ENCODE measurements around the gene KCNJ15.

The KCNJ15 gene

GRCh38 chr21:38325731-38326420 is 69.1 kb downstream of the KCNJ15 start:
- no peak for DNase-seq (ENCODE audit: low read depth, low spot score)

DNA sequence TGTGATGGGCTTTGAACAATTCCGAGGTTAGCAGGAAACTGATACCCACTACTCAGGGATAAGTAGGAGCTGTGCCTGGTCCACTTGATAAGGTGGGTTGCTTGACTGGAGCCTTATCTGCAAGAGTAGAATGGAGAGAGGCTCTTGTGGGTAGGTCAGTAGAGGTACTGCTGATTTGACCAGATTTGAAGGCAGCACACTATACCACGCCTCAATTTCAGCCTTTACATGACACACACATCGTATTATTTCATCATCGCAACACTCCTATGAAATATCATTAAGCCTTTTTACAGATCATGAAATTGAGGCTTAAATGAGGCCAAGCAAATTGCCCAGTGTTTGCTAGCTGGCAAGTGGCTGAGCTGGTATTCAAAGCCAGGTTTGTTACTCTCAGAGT is 69.6 kb downstream of the KCNJ15 start:
- no peak for DNase-seq (ENCODE audit: low read depth, low spot score)

DNA sequence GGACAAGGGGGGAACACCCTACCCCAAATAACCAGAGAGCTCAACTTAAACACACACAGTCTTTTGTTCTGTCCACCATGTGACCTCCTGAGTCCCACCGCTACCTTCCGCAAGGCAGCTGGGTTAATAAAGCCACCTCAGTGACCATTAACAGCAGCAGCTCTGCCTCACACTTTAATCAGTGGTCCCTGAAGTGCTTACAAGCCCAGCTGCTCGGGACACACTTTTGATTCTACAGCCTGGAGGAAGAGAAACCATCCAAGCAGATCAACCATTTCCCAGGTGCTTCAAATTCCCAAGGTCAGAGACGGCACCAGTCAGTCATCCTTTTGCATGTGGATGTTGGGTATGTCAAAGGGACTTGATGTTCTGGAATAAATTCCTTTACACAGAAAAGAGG is 70.1 kb downstream of the KCNJ15 start:
- no peak for DNase-seq (ENCODE audit: low read depth, low spot score)

GRCh38 chr21:38327984-38328383 is 71.2 kb downstream of the KCNJ15 start:
- no peak for DNase-seq (ENCODE audit: low read depth, low spot score)

GRCh38 chr21:38329162-38329561 is 72.4 kb downstream of the KCNJ15 start:
- no peak for DNase-seq (ENCODE audit: low read depth, low spot score)

DNA sequence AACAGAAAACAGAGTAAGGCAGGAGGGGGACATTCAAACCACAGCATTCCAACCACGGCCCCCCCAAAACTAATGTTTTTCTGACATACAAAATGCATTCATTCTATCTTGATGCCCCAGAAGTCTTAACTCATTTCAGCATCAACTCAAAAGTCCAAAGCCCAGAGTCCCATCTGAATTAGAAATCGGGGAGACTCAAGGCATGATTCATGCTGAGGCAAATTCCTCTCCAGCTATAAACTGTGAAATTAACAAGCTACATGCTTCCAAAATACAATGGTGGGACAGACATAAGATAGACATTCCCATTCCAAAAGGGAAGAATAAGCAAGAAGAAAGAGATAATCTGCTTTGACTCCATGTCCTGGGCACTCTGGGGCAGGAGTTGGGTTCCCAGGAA is 73.9 kb downstream of the KCNJ15 start:
- DNase-seq (ENCODE audit: low read depth, low spot score), result no peak

DNA sequence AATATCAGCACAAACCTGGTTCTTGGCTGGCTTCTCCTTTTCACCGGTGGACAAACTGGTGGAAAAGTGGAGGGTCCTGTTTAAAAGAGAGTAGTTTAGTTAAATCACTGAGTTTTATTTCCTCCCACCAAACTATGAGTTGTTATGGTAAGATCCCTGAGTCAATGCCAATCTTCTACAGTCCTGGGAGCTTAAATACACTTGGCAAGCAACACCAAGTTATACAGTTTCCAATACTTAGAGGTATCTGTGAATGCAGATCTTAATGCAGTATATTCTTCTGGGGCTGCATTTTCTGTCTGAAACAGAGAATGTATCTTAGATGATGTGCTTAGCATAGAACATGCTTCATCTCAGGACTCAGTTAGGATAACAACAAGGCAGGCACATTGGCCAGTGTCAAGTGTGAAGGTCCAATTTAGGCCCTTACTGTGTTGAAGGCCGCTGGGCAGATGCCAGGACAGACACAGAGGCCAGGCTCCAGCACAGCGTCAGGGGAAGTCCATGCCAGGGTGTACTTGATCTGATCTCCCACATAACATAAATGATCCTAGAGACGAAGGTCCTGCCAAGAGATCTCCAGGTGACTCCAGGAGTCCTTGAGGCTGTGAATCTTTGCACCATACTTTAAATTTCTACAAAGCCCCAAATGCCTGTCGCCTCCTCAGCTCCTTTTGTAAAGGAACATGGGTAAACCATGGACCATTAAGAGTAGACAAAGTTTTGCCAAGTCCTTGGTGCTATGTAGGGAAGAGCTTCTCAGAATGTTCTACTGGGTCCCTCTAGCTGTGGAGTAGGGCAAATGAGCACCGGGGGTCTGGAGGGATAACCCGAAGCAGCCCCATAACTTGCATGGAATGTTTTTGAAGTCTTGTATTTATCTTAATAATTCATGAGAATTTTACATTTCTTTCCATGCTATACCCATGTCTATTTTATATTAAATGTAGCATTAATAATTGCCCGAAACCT is 76.8 kb downstream of the KCNJ15 start:
- DNase-seq (ENCODE audit: low read depth, low spot score), result no peak

DNA sequence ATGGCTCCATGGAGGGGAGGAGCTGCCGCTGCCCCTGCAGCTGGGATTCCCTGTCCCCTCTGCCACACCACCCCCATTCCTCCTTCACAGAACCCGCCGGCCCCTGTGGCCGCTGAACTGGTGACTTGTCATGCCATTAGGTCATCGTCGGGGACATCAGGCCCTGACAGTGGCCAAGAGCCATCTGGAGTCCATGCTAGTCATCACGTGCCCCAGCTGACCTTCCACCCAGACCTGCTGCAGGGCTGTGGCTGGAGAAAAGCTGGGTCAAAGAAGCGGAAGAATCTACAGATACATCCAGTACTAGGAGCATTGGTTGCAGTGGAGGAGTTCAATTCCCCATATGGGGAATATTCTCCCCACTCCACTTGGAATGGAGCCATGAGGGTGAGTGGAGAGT is 78.1 kb downstream of the KCNJ15 start:
- DNase-seq (ENCODE audit: low read depth, low spot score), result no peak

DNA sequence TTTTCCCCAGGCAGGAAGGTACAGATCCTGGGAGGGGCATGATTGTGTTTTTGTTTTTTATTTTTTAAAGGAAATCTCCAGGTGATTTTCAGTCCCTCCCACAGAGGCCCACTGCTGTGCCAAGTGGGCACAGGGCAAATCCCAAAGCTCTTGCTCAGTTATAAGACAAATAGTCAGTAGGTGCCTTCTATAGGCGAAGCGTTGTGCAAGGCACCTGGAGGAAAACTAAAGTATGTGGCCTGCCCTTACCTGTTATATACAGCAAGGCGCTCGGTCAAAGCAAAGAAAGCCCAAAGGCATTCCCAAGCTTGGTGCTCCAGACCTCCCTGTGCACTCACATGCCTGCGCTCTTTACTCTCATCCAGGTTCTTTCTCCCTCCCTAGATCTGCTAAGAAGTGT is 81.0 kb downstream of the KCNJ15 start:
- DNase-seq (ENCODE audit: low read depth, low spot score), result no peak

DNA sequence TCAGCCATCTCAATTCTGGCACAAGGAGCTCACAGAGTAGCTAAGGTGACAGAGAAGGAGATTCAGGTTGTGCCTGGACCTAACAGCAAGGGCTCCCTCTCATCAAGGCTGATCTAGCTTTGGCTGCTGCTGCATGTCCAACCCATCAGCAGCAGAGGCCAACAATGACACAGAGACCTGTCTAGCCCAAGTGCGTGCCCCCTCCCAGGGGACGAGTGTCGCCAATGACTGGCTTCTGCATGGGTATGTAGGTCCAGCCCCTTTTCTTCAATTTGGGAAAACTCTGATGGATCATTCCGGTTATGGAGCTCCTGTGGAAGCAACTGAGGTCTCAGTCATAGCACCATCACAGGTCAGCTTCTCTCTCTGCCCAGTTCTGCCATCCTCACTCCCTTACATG is 83.3 kb downstream of the KCNJ15 start:
- no peak for DNase-seq (ENCODE audit: low read depth, low spot score)

DNA sequence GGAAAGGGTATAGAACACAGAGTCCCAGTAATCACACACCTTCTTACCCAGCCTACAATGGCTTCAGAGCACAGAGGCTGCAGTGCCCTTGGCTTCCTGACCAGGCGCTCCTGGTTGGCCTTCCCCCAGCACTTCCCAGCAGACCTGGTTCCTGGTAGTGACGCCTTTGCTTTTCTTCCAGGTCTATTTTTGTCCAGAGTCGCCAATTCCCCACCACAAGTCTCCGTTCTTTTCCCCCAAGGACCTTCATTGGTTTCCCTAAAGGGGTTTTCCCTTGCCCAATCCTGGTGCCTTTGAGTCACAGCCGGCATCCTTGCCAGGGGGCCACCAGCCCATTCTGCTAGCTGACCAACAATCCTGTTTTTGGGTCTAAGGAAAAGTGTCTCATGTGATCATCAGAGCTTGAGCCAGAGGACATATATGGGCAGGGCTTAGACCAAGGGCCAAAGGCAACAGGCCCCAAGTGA is 84.8 kb downstream of the KCNJ15 start:
- DNase-seq (ENCODE audit: low read depth, low spot score), result no peak

DNA sequence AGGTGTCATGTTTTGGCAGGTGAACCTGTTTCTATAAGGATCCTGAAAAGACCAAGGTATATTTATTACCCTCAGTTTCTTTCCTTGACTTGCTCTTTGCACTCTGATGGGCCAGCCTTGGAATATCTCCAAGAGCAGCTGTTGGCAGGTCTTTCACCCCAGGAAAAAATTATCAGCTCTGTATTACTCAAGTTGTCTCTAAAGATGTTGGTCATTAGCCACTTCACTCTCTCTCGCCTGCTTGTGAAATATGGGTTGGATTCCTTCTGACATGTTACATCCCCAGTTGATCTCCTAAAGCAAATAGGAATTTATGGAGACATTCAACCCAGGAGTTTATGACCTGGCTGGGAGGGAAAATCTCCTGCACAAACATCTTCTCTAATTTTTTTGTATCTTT is 85.9 kb downstream of the KCNJ15 start:
- DNase-seq (ENCODE audit: low read depth, low spot score), result no peak

DNA sequence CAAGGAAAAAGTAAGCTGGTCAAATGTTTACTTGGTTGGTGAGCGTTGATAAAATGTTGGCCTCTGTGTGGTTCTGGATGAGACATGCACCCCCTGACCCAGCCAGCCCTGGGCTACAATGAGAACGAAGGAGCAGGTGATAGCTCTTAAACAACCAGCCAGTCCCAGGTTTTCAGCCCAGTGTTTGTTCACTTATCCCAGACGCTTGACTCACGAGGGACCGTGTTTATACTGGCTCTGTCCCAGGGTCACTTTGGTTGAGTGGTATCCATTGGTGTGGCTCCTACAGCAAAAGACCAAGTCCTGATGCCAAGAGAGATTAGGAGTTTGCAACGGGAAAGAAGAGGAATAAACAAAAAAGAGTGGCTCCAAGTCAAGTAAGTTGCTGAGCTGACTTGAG is 86.9 kb downstream of the KCNJ15 start:
- no peak for DNase-seq (ENCODE audit: low read depth, low spot score)

DNA sequence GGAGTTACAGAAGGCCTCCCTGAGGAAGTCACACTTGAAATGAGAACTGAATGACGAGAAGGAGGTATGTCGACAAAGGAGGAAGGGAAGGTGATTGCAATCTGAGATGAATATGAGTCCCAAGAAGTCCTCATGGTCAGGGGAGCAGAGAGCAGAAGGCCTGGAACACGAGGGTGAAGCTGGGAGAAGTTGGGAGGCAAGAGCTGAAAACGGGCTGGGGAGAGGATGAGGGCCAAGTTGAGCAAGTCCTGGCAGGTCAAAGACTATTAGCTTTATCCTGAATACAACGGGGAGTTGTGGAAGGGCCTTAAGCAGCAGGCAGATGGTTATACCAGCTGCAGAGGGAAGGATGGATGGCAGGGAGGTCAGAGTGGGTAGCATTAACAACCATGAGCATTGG is 89.5 kb downstream of the KCNJ15 start:
- DNase-seq (ENCODE audit: low read depth, low spot score), result no peak

- DNase-seq (ENCODE audit: low read depth, low spot score), result no peak
Measured at GRCh38 chr21:38349111-38349746, 92.4 kb downstream of the KCNJ15 start.

GRCh38 chr21:38349977-38350376 is 93.2 kb downstream of the KCNJ15 start:
- DNase-seq (ENCODE audit: low read depth, low spot score), result no peak

GRCh38 chr21:38350684-38351083 is 93.9 kb downstream of the KCNJ15 start:
- DNase-seq (ENCODE audit: low read depth, low spot score), result no peak

DNA sequence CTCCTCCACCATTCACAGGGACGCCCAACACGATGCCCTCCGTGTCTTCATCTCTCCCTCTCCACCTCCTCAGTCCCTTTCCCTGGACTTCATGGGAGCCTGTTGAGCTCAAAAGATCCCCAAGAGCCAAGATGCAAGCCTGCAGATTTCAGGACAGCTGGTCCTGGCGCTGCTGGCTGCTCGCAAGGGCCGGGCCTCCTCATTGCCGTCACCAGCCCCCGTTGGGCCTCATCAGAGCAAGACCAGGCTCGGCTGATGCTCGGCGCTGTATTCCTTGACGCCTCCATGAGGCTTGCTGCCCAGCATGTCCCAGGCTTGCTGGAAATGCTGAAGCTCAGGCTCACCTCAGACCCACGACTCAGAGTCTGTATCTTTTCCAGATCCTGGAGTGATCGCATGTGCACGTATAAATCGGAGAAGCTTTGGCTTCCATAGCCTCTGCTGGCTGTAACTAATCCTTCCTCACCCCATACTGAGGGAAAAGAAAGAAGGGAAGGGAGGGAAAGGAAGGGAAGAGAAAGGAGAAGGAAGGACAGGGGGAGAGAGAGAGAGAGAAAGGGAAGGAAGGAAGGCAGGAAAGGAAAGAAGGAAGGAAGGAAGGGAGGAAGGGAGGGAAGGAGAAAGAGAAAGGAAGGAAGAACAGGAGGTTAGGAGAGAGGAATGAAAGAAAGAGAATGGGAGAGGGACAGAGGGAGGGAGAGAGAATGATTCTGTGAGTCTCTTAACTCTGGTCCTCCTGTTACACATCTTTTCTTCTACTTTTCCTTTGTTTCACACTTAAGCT is 94.6 kb downstream of the KCNJ15 start:
- no peak for DNase-seq (ENCODE audit: low read depth, low spot score)

DNA sequence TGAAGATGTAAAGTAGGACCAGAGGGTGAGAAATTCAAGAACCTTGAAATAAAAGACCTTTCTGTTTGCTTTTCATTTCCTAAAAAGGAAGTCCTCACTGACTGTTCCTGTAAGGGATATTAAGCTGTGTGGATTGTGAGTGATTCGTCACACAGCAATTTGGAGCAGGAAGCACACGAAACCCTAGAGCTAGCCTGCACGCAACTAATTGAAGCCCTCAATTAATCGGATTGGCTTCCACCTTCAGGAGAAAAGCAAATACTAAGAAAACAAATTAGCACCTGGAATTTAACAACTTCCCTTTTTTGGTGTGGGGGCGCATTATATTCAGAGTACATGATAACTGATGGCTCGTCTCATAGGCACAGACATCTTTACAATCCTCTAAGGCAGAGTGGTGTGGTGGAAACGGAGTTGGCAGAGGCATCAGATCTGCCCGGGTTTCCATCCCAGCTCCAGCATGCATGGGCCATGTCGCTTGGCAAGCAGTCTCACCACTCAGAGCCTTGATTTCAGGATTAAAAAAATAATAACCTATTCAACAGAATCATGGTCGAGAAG is 95.2 kb downstream of the KCNJ15 start:
- no peak for DNase-seq (ENCODE audit: low read depth, low spot score)

GRCh38 chr21:38352536-38353219 is 95.9 kb downstream of the KCNJ15 start:
- no peak for DNase-seq (ENCODE audit: low read depth, low spot score)

DNA sequence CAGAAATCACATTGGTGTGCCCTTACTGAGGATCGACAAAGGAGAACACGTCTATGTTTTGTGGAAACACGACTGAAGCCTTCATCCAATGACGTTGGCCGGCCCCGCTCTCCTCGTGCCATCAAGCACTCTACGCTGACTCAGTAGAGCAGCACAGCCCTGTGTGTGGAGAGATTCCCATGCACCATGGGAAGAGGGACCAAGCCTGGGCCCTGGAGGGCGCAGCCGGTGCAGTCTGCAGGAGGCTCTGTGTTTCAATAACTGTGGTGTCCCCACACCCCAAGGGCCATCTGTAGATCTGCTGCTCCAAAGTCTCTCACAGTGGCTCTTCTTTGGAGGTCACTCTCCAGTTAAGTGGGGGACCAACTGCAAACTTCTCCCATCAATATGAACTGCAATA is 97.4 kb downstream of the KCNJ15 start:
- no peak for DNase-seq (ENCODE audit: low read depth, low spot score)
